A549 (cell line): ENCODE data around the gene TGM6. TPM values are rescaled to one million over a fixed set of nuclear protein-coding genes. Genes with fewer than 3 reads are reported as not detected.

Experiments
- ATAC-seq, 2 experiments: fragments of 200-7000 bp in 1 of 2; fragments of >200 bp in 1 of 2; cut with Nextera tagmentation in 1 of 2; cut with Tn5 transposase in 1 of 2; 3 replicates each; pipeline versions ENCODE4 v1.8.0 to v1.9.1; 2018 to 2020; ENCODE audit warnings: mild to moderate bottlenecking in 1 of 2, moderate library complexity in 1 of 2
- CTCF ChIA-PET: fragments of 300-600 bp; sonication (Branson Sonifier 250); formaldehyde crosslinking; extraction: SDS; loops from one replicate; lab custom pipeline; 2021; ENCODE audit warnings: antibody characterized with exemption, inconsistent platforms; lab: Yijun Ruan, JAX
- POLR2A ChIA-PET: fragments of 350-600 bp; formaldehyde crosslinking; extraction: SDS; loops from one replicate; lab custom pipeline; 2021; ENCODE audit warnings: antibody characterized with exemption, inconsistent platforms; lab: Yijun Ruan, JAX
- DNase-seq, 2 experiments: peaks; one replicate each; pipeline versions ENCODE4 v3.0.0 to v3.0.0-alpha.2; 2011 to 2016; ENCODE audit warnings: low read depth in 1 of 2, low spot score in 1 of 2
- FAIRE-seq: peaks from 2 replicates; lab custom pipeline; 2011; peaks lifted over from hg19 to GRCh38; lab: Jason Lieb, UNC
- H3K27ac ChIP-seq, 2 experiments: fragments of >200 bp; sonication (Bioruptor Twin); formaldehyde crosslinking; 3 replicates each; pipeline ENCODE4 v1.5.1; 2016 to 2017
- H3K4me1 ChIP-seq: fragments of >200 bp; sonication (Bioruptor Twin); formaldehyde crosslinking; 3 replicates; pipeline ENCODE4 v1.6.1; 2016
- H3K4me2 ChIP-seq: fragments of >200 bp; sonication (Bioruptor Twin); formaldehyde crosslinking; 3 replicates; pipeline ENCODE4 v1.6.1; 2016
- H3K4me3 ChIP-seq: fragments of >200 bp; sonication (Bioruptor Twin); formaldehyde crosslinking; 3 replicates; pipeline ENCODE4 v1.5.1; 2016
- H3K9me3 ChIP-seq: fragments of >200 bp; sonication (Bioruptor Twin); formaldehyde crosslinking; 3 replicates; pipeline ENCODE4 v1.6.1; 2016
- ATOH8 ChIP-seq: fragments of 250-450 bp; sonication (Bioruptor Pico); IDR thresholded peaks from 2 replicates; pipeline ENCODE4 v1.5.0; 2020; ENCODE audit warnings: low read depth, mild to moderate bottlenecking, moderate library complexity
- CTCF ChIP-seq: fragments of >200 bp; sonication (Bioruptor Twin); formaldehyde crosslinking; IDR thresholded peaks from 3 replicates; pipeline ENCODE4 v1.5.1; 2016
- EHMT2 ChIP-seq: fragments of 200-600 bp; sonication (generic); IDR thresholded peaks from 2 replicates; pipeline ENCODE4 v1.6.1; 2016; ENCODE audit warnings: antibody characterized with exemption, low read depth, mild to moderate bottlenecking, moderate library complexity
- ELK1 ChIP-seq: fragments of 150-350 bp; IDR thresholded peaks from 2 replicates; pipeline ENCODE4 v1.6.1; 2014; ENCODE audit warnings: low read depth, mild to moderate bottlenecking, low read length
- EP300 ChIP-seq, 2 experiments: fragments of >200 bp; sonication (Bioruptor Twin); formaldehyde crosslinking; IDR thresholded peaks; 2 replicates in 1 of 2; 3 replicates in 1 of 2; pipeline ENCODE4 v1.6.1; 2016 to 2017
- FOSB ChIP-seq: fragments of 250-450 bp; sonication (Bioruptor Pico); IDR thresholded peaks from 2 replicates; pipeline ENCODE4 v1.5.0; 2020; ENCODE audit warnings: mild to moderate bottlenecking, moderate library complexity
- FOXS1 ChIP-seq: fragments of 250-450 bp; sonication (Bioruptor Pico); IDR thresholded peaks from 2 replicates; pipeline ENCODE4 v1.5.0; 2020; ENCODE audit warnings: mild to moderate bottlenecking, moderate library complexity
- HES2 ChIP-seq: fragments of >200 bp; sonication (Bioruptor Twin); formaldehyde crosslinking; IDR thresholded peaks from 2 replicates; pipeline ENCODE4 v1.6.1; 2016
- HEYL ChIP-seq: fragments of 250-450 bp; sonication (Bioruptor Pico); IDR thresholded peaks from 2 replicates; pipeline ENCODE4 v1.8.0; 2021; ENCODE audit warnings: mild to moderate bottlenecking, moderate library complexity
- HOXB5 ChIP-seq: fragments of 250-450 bp; sonication (Bioruptor Pico); IDR thresholded peaks from 2 replicates; pipeline ENCODE4 v1.5.0; 2020; ENCODE audit warnings: mild to moderate bottlenecking, moderate library complexity
- KDM1A ChIP-seq: fragments of 200-600 bp; sonication (generic); IDR thresholded peaks from 2 replicates; pipeline ENCODE4 v1.6.1; 2016; ENCODE audit warnings: low read depth, mild to moderate bottlenecking
- KDM5A ChIP-seq: fragments of 200-600 bp; sonication (generic); IDR thresholded peaks from 2 replicates; pipeline ENCODE4 v1.6.1; 2016; ENCODE audit warnings: antibody characterized with exemption, mild to moderate bottlenecking
- MAZ ChIP-seq: fragments of 150-350 bp; IDR thresholded peaks from 2 replicates; pipeline ENCODE4 v1.6.1; 2014; ENCODE audit warnings: antibody characterized with exemption, low read depth, low read length, borderline replicate concordance
- MYC ChIP-seq: IDR thresholded peaks from 2 replicates; pipeline ENCODE4 v1.6.1; 2012; ENCODE audit warnings: mild to moderate bottlenecking, inconsistent platforms, low read length, improper control_type of control experiment, borderline replicate concordance
- POLR2AphosphoS2 ChIP-seq: conservative IDR thresholded peaks from 2 replicates; pipeline ENCODE4 v1.6.1; 2012; ENCODE audit warnings: low read length, improper control_type of control experiment, inconsistent platforms
- RAD21 ChIP-seq, 2 experiments: fragments of >200 bp in 1 of 2; sonication (Bioruptor Twin) in 1 of 2; formaldehyde crosslinking in 1 of 2; IDR thresholded peaks in 1 of 2; conservative IDR thresholded peaks in 1 of 2; 2 replicates in 1 of 2; 3 replicates in 1 of 2; pipeline ENCODE4 v1.6.1; 2012 to 2018; ENCODE audit warnings: inconsistent platforms in 1 of 2
- RARB ChIP-seq: fragments of 250-450 bp; sonication (Bioruptor Pico); IDR thresholded peaks from 2 replicates; pipeline ENCODE4 v1.8.0; 2021; ENCODE audit warnings: mild to moderate bottlenecking, moderate library complexity
- RCOR1 ChIP-seq: fragments of 150-350 bp; IDR thresholded peaks from 2 replicates; pipeline ENCODE4 v1.6.1; 2014; ENCODE audit warnings: antibody characterized with exemption, low read length, low read depth
- SMC3 ChIP-seq: fragments of >200 bp; sonication (Bioruptor Twin); formaldehyde crosslinking; IDR thresholded peaks from 3 replicates; pipeline ENCODE4 v1.6.1; 2018; ENCODE audit warnings: inconsistent platforms
- SREBF2 ChIP-seq: fragments of 450-650 bp; IDR thresholded peaks from 2 replicates; pipeline ENCODE4 v1.6.1; 2014; ENCODE audit warnings: mild to moderate bottlenecking, moderate library complexity
- TFCP2L1 ChIP-seq: fragments of 250-450 bp; sonication (Bioruptor Pico); IDR thresholded peaks from 2 replicates; pipeline ENCODE4 v1.5.0; 2021; ENCODE audit warnings: mild to moderate bottlenecking
- USF2 ChIP-seq: fragments of 450-650 bp; IDR thresholded peaks from 2 replicates; pipeline ENCODE4 v1.6.1; 2014; ENCODE audit warnings: antibody characterized with exemption
- ZC3H11A ChIP-seq: fragments of 450-650 bp; IDR thresholded peaks from 2 replicates; pipeline ENCODE4 v1.6.1; 2014; ENCODE audit warnings: antibody characterized with exemption, mild to moderate bottlenecking
- WGBS: methylation state at CpG from one replicate; pipeline ENCODE4 v1.1.6; 2017; ENCODE audit errors: missing lambda C conversion rate; 5-methylcytosine and 5-hydroxymethylcytosine counted together
- polyA plus RNA-seq, 4 experiments: library from polyadenylated mRNA; depleted of rRNA in 3 of 4; stranded (reverse); fragments of >200 nt; fragmentation: RNase III in 1 of 4; extraction: RNeasy Plus Mini Kit Qiagen cat#74134 plus additional on column Dnase treatment in 1 of 4; gene quantifications; 2 replicates in 3 of 4; 3 replicates in 1 of 4; pipeline ENCODE4 v1.2.3, GENCODE V29; 2011 to 2017

Gene TGM6
- polyA plus RNA-seq, 2 of the 4 experiments (the other 2 are of a cell fraction) = not detected

GRCh38 chr20:2397091-2397490 is 16.4 kb downstream of the TGM6 start:
- POLR2A ChIA-PET = no interaction called here
- CTCF ChIA-PET = no interaction called here
- 60% methylated on average over 8 of the region's 8 CpGs for WGBS

GRCh38 chr20:2397595-2398145 is 17.0 kb downstream of the TGM6 start:
- Histone ChIP-seq H3K27ac (no peak overlapping the region), H3K4me1 (no peaks in the 10 kb centered on the region), H3K4me3 (no peak overlapping the region)
- no peak for DNase-seq
- WGBS = 57% methylated on average over 12 of the region's 12 CpGs
- ATAC-seq = peak in 1 of 2 experiments; percentile 47; a peak in 1 of 6 replicates
- POLR2A ChIA-PET = no interaction called here
- FAIRE-seq = no peak
- TF ChIP-seq SMC3 = no peak
- no peak for TF ChIP-seq FOXS1
- no peak for TF ChIP-seq MAZ
- no peak for TF ChIP-seq CTCF
- no peak for TF ChIP-seq HES2
- no peak for TF ChIP-seq ATOH8 (CRISPR knock-in tag)
- TF ChIP-seq, all 56 proteins: peak for 0
- CTCF ChIA-PET = interaction anchor here (7.8 kb wide), 1 partner anchor 190 kb away, joined by 76 read pairs; no protein-coding TSS in a partner anchor
- Histone ChIP-seq H3K4me2 (no peak overlapping the region), H3K9me3 (0 out of 3 replicates have a peak, but pooled peaks cover 6% of the 10 kb centered on the region)

More at GRCh38 chr20:2397091-2397490, 16.4 kb downstream of the TGM6 start:
- no peak for FAIRE-seq
- Histone ChIP-seq H3K4me2 (no peak overlapping the region), H3K9me3 (0 out of 3 replicates have a peak, but pooled peaks cover 6% of the 10 kb centered on the region), H3K27ac (no peak overlapping the region), H3K4me1 (no peaks in the 10 kb centered on the region), H3K4me3 (no peak overlapping the region)
- TF ChIP-seq EHMT2 (no peak), USF2 (no peak), FOXS1 (no peak)
- no peak for DNase-seq
- ATAC-seq = no peak; a peak in 1 of 6 replicates

- Histone ChIP-seq H3K9me3 (0 out of 3 replicates have a peak, but pooled peaks cover 6% of the 10 kb centered on the region), H3K4me3 (no peak overlapping the region), H3K4me1 (no peaks in the 10 kb centered on the region), H3K4me2 (no peak overlapping the region), H3K27ac (no peak overlapping the region)
- WGBS = 6% methylated on average over 1 of the region's 1 CpG
- ChIA-PET POLR2A (interaction anchor here (0.5 kb wide), 1 partner anchor 73 kb away, joined by 4 read pairs; no protein-coding TSS in a partner anchor), CTCF (interaction anchor here (0.6 to 7.8 kb wide), 4 partner anchors 54 to 372 kb away, joined by 3 to 76 read pairs (median 4); no protein-coding TSS in a partner anchor)
- ATAC-seq (no peak), DNase-seq (no peak), FAIRE-seq (no peak)
- TF ChIP-seq ELK1 (no peak), POLR2AphosphoS2 (no peak), TFCP2L1 (CRISPR knock-in tag) (no peak), FOXS1 (no peak), SREBF2 (no peak), MAZ (no peak), HOXB5 (CRISPR knock-in tag) (no peak), FOSB (CRISPR knock-in tag) (no peak), MYC (no peak), RCOR1 (no peak), KDM1A (no peak), KDM5A (no peak), RAD21 (conservative IDR thresholded peaks at IDR 0.05 in 1 of 2, IDR thresholded peaks at IDR 0.05 in 1 of 2) (no peak), EP300 (IDR thresholded peaks at IDR 0.05) (no peak), HEYL (CRISPR knock-in tag) (no peak), ZC3H11A (no peak), RARB (no peak), ATOH8 (CRISPR knock-in tag) (no peak)
These were observed 17.7 kb downstream of the TGM6 start for GRCh38 chr20:2398449-2398848.
